ENCODE measurements around the gene SLC48A1.

Gene SLC48A1

GRCh38 chr12:47793015-47793681 is 20.1 kb downstream of the SLC48A1 start:
- no peak for TF ChIP-seq CTCF (IDR thresholded peaks at IDR 0.05; ENCODE audit: insufficient read depth, low read length, missing control alignments)
- H3K4me3 ChIP-seq (ENCODE audit: low read depth, low read length): no peak overlapping the region
- CTCF ChIA-PET: interaction anchor here (1.1 to 39.4 kb wide), 7 partner anchors 8 to 156 kb away, joined by 3 to 751 read pairs (median 18); partner anchors contain the start of gene SLC48A1
- no peak for DNase-seq (ENCODE audit: low read depth, low spot score)
- POLR2A ChIA-PET: no interaction called here

DNA sequence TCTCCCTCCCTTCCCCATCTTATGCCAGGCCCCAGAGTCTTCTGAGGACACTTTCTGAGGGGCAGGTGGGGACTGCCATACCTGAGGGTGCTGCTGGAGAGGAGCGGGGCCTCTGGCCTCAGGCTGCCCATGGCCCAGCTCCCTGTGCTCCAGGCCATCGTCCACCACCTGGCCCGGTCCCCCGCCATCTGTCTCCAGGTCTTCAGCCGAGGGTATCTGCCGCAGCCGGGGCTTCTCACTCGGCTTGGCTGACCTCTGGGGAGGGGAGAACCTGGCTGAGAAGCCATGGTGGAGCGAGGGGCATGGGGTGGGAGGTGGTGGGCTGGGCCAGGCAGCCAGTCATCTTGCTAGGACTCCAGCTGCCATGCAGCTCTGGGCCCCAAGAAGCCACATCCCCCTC is 21.6 kb downstream of the SLC48A1 start:
- CTCF ChIA-PET: interaction anchor here (1.0 to 39.4 kb wide), 5 partner anchors 20 to 80 kb away, joined by 3 to 751 read pairs (median 34); partner anchors contain the start of gene SLC48A1
- TF ChIP-seq CTCF (IDR thresholded peaks at IDR 0.05; ENCODE audit: insufficient read depth, low read length, missing control alignments): no peak
- DNase-seq (ENCODE audit: low read depth, low spot score): no peak
- H3K4me3 ChIP-seq (ENCODE audit: low read depth, low read length): no peak overlapping the region
- POLR2A ChIA-PET: no interaction called here

- no peak for DNase-seq (ENCODE audit: low read depth, low spot score)
- ChIA-PET CTCF (interaction anchor here (1.2 to 39.4 kb wide), 6 partner anchors 13 to 80 kb away, joined by 3 to 751 read pairs (median 10); partner anchors contain the start of gene SLC48A1), POLR2A (no interaction called here)
- no peak overlapping the region for H3K4me3 ChIP-seq (ENCODE audit: low read depth, low read length)
- TF ChIP-seq CTCF (IDR thresholded peaks at IDR 0.05; ENCODE audit: insufficient read depth, low read length, missing control alignments): no peak
These were observed 22.2 kb downstream of the SLC48A1 start for GRCh38 chr12:47795121-47795813.

GRCh38 chr12:47795814-47796411 is 22.9 kb downstream of the SLC48A1 start:
- ChIA-PET CTCF (interaction anchor here (1.2 to 39.4 kb wide), 5 partner anchors 12 to 54 kb away, joined by 3 to 751 read pairs (median 3); partner anchors contain the start of gene SLC48A1), POLR2A (no interaction called here)
- H3K4me3 ChIP-seq (ENCODE audit: low read depth, low read length): no peak overlapping the region
- no peak for DNase-seq (ENCODE audit: low read depth, low spot score)
- no peak for TF ChIP-seq CTCF (IDR thresholded peaks at IDR 0.05; ENCODE audit: insufficient read depth, low read length, missing control alignments)

DNA sequence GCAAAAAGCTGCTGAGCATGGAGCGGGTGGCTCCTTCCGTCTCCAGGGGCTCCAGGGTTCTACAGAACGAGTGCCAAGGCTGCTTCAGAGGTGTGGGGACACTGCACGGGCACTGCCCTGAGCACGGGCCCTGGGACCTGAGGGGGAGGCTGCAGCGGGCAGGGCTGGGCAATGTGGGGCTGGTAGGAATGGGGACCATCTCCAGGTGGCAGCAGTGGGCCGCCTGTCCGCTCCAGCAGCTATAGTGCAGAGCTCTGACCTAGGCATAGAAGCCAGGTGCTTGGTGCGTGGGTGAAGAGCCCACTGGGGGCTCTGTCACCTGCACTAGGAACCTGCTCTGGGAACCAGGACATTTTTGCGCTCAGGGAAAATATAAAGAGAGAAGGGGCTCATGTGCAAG is 24.4 kb downstream of the SLC48A1 start:
- CTCF ChIA-PET: interaction anchor here (1.9 to 39.4 kb wide), 4 partner anchors 8 to 37 kb away, joined by 5 to 751 read pairs (median 154); partner anchors contain the start of gene SLC48A1
- POLR2A ChIA-PET: no interaction called here
- no peak for DNase-seq (ENCODE audit: low read depth, low spot score)
- H3K4me3 ChIP-seq (ENCODE audit: low read depth, low read length): no peak overlapping the region
- peak; percentile 34 for TF ChIP-seq CTCF (IDR thresholded peaks at IDR 0.05; ENCODE audit: insufficient read depth, low read length, missing control alignments)

All from AG04449 (cell line).